OCI-LY1 (cell line): ENCODE measurements around the gene ARHGDIG.

ENCODE experiments used
- EZH2 ChIP-seq: fragments of 200-600 bp; sonication (generic), shearing (Covaris generic); IDR thresholded peaks from 2 replicates; pipeline ENCODE4 v1.8.0; 2017; ENCODE audit warnings: borderline replicate concordance, mixed run types, mild to moderate bottlenecking, antibody characterized with exemption, low read length, moderate library complexity, mixed read lengths
- TF ChIP-seq, protein P1 (sequence below): fragments of 200-600 bp; sonication (generic), shearing (Covaris generic); IDR thresholded peaks from 2 replicates; pipeline ENCODE4 v1.5.1; 2017; ENCODE audit warnings: mild to moderate bottlenecking, antibody characterized with exemption, low read length, moderate library complexity, mixed read lengths

DNA sequence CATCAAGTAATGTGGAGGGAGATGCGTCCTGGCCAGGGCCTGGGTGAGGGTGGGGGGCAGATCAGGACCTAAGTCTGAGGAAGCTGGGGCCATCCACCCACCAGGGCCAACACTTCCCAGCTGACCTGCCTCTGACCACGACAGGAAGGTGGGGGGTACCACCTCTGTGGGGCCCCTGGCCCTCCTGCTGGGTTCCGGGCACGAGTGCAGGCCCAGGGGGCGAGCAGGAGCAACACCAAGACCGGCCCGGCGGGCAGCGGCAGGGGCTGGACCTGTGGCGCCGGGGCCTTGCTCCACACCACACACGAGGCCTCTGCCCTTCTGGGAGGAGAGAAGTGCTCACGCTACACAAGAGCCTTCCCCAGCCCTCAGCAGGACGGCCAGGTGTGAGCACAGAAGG lies 15.9 kb downstream of the ARHGDIG start:
- TF ChIP-seq, protein P1, sequence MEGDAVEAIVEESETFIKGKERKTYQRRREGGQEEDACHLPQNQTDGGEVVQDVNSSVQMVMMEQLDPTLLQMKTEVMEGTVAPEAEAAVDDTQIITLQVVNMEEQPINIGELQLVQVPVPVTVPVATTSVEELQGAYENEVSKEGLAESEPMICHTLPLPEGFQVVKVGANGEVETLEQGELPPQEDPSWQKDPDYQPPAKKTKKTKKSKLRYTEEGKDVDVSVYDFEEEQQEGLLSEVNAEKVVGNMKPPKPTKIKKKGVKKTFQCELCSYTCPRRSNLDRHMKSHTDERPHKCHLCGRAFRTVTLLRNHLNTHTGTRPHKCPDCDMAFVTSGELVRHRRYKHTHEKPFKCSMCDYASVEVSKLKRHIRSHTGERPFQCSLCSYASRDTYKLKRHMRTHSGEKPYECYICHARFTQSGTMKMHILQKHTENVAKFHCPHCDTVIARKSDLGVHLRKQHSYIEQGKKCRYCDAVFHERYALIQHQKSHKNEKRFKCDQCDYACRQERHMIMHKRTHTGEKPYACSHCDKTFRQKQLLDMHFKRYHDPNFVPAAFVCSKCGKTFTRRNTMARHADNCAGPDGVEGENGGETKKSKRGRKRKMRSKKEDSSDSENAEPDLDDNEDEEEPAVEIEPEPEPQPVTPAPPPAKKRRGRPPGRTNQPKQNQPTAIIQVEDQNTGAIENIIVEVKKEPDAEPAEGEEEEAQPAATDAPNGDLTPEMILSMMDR, result no peak
- no peak for TF ChIP-seq EZH2
